ENCODE measurements around the gene STARD10. TPM values are rescaled to one million over a fixed set of nuclear protein-coding genes. Genes with fewer than 3 reads are reported as not detected.

Gene STARD10
- total and polyA plus RNA-seq, 9 of the 15 experiments (the other 6 are each of a cell fraction or from before 2014, with no cell fraction given): 0.15 to 52.9 (median 32.3) TPM

DNA sequence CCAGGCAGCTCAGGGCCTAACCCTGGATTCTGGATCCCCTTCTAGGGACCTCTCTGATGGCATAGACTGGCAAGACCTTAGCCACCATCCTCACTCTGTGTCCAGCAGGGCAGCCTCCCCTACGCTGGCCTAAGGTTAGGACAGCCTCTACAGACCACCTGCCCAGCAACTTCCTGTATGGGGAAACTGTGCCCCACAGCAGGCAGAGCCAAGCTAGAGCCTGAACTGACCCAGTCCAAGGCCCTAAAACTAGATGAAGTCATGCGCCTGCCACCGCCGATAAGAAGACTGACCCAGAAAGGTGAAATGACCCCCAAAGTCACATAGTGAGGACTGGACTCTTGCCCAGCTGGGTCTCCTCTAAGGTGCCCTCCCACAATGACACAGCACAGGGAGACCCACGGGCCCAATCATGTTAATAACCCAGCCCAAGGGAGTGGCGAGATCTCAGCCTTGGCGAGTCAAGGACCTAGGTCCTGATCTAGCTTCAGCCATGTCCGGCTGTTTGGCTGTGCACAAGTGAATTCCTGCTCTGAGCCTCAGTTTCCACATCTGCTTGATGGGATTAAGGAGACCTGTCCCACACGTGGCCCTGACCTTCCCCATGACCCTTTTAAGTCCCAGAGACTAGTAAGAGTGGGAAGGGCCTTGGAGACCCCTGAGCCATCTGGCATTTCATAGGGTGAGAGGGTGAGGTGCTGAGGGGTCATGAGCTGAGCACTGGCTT is 17.6 kb downstream of the STARD10 start (continued):
- no peak for TF ChIP-seq SPI1 (IDR thresholded peaks at IDR 0.05; ENCODE audit: borderline replicate concordance, low read depth, low read length)
- TF ChIP-seq, protein P1, sequence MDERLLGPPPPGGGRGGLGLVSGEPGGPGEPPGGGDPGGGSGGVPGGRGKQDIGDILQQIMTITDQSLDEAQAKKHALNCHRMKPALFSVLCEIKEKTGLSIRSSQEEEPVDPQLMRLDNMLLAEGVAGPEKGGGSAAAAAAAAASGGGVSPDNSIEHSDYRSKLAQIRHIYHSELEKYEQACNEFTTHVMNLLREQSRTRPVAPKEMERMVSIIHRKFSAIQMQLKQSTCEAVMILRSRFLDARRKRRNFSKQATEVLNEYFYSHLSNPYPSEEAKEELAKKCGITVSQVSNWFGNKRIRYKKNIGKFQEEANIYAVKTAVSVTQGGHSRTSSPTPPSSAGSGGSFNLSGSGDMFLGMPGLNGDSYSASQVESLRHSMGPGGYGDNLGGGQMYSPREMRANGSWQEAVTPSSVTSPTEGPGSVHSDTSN (CRISPR knock-in tag; IDR thresholded peaks at IDR 0.05; ENCODE audit: low read depth): no peak
- TF ChIP-seq, protein P1 (tag; conservative IDR thresholded peaks at IDR 0.05; ENCODE audit: low read depth): no peak
- TF ChIP-seq, protein P2, sequence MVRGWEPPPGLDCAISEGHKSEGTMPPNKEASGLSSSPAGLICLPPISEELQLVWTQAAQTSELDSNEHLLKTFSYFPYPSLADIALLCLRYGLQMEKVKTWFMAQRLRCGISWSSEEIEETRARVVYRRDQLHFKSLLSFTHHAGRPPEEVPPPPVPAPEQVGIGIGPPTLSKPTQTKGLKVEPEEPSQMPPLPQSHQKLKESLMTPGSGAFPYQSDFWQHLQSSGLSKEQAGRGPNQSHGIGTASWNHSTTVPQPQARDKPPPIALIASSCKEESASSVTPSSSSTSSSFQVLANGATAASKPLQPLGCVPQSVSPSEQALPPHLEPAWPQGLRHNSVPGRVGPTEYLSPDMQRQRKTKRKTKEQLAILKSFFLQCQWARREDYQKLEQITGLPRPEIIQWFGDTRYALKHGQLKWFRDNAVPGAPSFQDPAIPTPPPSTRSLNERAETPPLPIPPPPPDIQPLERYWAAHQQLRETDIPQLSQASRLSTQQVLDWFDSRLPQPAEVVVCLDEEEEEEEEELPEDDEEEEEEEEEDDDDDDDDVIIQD (CRISPR knock-in tag; IDR thresholded peaks at IDR 0.05): no peak
- TF ChIP-seq ZNF311 (CRISPR knock-in tag; IDR thresholded peaks at IDR 0.05): no peak
- TF ChIP-seq HIVEP1 (CRISPR knock-in tag; IDR thresholded peaks at IDR 0.05): no peak; the same call in 1 of the 2 replicates
- TF ChIP-seq ZNF766 (CRISPR knock-in tag; conservative IDR thresholded peaks at IDR 0.05): no peak; the same call in 1 of the 2 replicates
- TF ChIP-seq RHOXF2B (CRISPR knock-in tag; conservative IDR thresholded peaks at IDR 0.05): no peak
- TF ChIP-seq ETS2 (tag; IDR thresholded peaks at IDR 0.05; ENCODE audit: borderline replicate concordance, poor library complexity, severe bottlenecking): no peak
- no peak for TF ChIP-seq GTF2A2 (tag; IDR thresholded peaks at IDR 0.05)
- TF ChIP-seq, protein P3, sequence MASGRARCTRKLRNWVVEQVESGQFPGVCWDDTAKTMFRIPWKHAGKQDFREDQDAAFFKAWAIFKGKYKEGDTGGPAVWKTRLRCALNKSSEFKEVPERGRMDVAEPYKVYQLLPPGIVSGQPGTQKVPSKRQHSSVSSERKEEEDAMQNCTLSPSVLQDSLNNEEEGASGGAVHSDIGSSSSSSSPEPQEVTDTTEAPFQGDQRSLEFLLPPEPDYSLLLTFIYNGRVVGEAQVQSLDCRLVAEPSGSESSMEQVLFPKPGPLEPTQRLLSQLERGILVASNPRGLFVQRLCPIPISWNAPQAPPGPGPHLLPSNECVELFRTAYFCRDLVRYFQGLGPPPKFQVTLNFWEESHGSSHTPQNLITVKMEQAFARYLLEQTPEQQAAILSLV (tag; IDR thresholded peaks at IDR 0.05): no peak
- peak; percentile 94 for TF ChIP-seq JUND (IDR thresholded peaks at IDR 0.05; ENCODE audit: borderline replicate concordance, low read depth, low read length)
- peak; percentile 91; the same call in 2 of the 3 replicates for TF ChIP-seq JUND (tag; IDR thresholded peaks at IDR 0.05; ENCODE audit: borderline replicate concordance, low read depth, low read length)
- TF ChIP-seq, protein P4, sequence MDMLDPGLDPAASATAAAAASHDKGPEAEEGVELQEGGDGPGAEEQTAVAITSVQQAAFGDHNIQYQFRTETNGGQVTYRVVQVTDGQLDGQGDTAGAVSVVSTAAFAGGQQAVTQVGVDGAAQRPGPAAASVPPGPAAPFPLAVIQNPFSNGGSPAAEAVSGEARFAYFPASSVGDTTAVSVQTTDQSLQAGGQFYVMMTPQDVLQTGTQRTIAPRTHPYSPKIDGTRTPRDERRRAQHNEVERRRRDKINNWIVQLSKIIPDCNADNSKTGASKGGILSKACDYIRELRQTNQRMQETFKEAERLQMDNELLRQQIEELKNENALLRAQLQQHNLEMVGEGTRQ (CRISPR knock-in tag; IDR thresholded peaks at IDR 0.05): no peak
- TF ChIP-seq, protein P5, sequence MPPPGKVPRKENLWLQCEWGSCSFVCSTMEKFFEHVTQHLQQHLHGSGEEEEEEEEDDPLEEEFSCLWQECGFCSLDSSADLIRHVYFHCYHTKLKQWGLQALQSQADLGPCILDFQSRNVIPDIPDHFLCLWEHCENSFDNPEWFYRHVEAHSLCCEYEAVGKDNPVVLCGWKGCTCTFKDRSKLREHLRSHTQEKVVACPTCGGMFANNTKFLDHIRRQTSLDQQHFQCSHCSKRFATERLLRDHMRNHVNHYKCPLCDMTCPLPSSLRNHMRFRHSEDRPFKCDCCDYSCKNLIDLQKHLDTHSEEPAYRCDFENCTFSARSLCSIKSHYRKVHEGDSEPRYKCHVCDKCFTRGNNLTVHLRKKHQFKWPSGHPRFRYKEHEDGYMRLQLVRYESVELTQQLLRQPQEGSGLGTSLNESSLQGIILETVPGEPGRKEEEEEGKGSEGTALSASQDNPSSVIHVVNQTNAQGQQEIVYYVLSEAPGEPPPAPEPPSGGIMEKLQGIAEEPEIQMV (tag; conservative IDR thresholded peaks at IDR 0.05; ENCODE audit: low read depth): no peak
- no peak for TF ChIP-seq KLF10 (CRISPR knock-in tag; IDR thresholded peaks at IDR 0.05)
- TF ChIP-seq IFI16 (CRISPR knock-in tag; IDR thresholded peaks at IDR 0.05): peak; percentile 72; the same call in 1 of the 2 replicates
- no peak for TF ChIP-seq RBM22 (IDR thresholded peaks at IDR 0.05; ENCODE audit: low read depth, low read length, poor library complexity, severe bottlenecking)
- TF ChIP-seq PTRF (tag; IDR thresholded peaks at IDR 0.05): peak; percentile 54; the same call in 1 of the 2 replicates
- TF ChIP-seq BRF1 (IDR thresholded peaks at IDR 0.05; ENCODE audit: borderline replicate concordance, extremely low read depth, insufficient read length): no peak

All from K562 (cell line).